ENCODE results near the gene CST5.

- TF ChIP-seq POLR2A (IDR thresholded peaks at IDR 0.05): no peak
- TF ChIP-seq CTCF (IDR thresholded peaks at IDR 0.05): no peak
Measured at GRCh38 chr20:23884771-23885162, 5.2 kb upstream of the CST5 start.

All from sigmoid colon (tissue), 3 donors.